ENCODE results near the gene SEPTIN10.
"Not testable (repeated sequence)": the region's sequence is repeated elsewhere in the genome, so short reads cannot be mapped to it uniquely, and the experiment has no call there.

The SEPTIN10 gene

DNA sequence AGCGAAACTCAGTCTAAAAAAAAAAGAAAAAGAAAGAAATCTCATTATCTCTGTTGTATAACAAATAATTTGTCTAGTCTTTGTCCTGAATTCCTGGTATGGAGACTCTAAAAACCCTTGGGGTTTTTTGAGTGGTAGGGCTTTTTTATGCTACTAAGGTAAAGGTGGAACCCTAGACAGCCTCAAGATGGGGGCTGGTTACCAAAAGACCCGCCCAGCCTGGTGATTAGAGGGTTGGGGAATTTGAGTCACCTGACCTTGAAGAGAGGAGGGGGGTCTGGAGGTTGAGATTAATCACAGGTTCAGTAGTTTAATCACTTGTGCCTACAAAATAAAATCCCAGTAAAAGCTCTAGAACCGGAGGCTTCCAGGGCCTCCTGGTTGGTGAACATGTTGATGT lies 18.0 kb upstream of the SEPTIN10 start:
- no peak for DNase-seq (ENCODE audit: low read depth)
- TF ChIP-seq, protein P1, sequence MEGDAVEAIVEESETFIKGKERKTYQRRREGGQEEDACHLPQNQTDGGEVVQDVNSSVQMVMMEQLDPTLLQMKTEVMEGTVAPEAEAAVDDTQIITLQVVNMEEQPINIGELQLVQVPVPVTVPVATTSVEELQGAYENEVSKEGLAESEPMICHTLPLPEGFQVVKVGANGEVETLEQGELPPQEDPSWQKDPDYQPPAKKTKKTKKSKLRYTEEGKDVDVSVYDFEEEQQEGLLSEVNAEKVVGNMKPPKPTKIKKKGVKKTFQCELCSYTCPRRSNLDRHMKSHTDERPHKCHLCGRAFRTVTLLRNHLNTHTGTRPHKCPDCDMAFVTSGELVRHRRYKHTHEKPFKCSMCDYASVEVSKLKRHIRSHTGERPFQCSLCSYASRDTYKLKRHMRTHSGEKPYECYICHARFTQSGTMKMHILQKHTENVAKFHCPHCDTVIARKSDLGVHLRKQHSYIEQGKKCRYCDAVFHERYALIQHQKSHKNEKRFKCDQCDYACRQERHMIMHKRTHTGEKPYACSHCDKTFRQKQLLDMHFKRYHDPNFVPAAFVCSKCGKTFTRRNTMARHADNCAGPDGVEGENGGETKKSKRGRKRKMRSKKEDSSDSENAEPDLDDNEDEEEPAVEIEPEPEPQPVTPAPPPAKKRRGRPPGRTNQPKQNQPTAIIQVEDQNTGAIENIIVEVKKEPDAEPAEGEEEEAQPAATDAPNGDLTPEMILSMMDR (IDR thresholded peaks at IDR 0.05; ENCODE audit: control insufficient read depth, insufficient read depth, low read depth, low read length, missing control alignments) = no peak

DNA sequence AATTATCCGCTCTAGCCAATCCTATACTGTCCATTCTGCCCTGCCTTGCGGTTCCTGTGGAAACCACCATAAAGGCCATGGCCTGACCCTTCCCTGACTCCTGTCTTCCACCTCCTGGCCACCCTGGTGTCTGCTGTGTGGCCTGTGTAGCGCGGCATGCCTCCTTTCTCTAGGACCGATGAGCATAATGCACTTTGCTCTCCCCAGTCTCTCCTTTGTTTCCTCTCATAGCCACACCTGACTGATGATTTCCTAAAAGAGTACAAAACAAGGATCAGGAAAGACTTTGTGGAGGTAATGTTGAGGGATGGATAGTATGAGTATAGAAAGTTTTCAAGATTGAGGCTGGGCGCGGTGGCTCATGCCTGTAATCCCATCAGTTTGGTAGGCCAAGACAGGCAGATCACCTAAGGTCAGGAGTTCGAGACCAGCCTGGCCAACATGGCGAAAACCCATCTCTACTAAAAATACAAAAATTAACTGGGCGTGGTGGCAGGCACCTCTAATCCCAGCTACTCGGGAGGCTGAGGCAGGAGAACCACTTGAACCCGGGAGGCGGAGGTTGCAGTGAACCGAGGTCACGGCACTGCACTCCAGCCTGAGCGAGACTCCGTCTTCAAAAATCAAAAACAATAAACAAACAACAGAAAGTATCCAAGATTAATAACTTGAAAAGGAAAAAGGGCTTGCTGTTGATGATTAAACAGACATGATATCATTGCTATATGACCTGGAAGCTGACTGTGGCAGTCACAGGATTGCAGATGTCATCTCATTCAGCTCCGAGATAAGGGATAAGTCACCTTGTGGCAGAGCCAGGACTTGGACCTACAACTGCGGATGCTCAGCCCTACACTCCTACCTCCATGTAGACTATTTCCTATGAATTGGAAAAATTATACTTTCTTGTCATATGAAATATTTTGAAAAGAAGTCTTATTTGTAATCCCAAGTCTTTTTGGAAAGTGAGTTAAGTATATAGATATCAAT lies 17.0 kb upstream of the SEPTIN10 start:
- TF ChIP-seq, protein P1 (IDR thresholded peaks at IDR 0.05; ENCODE audit: control insufficient read depth, insufficient read depth, low read depth, low read length, missing control alignments) = no peak
- no peak for DNase-seq (ENCODE audit: low read depth)
- no peak overlapping the region for H3K4me3 ChIP-seq (ENCODE audit: control insufficient read depth, low read depth, low read length)

More for the DNA sequence above, 18.0 kb upstream of the SEPTIN10 start:
- H3K4me3 ChIP-seq (ENCODE audit: control insufficient read depth, low read depth, low read length) = no peak overlapping the region

DNA sequence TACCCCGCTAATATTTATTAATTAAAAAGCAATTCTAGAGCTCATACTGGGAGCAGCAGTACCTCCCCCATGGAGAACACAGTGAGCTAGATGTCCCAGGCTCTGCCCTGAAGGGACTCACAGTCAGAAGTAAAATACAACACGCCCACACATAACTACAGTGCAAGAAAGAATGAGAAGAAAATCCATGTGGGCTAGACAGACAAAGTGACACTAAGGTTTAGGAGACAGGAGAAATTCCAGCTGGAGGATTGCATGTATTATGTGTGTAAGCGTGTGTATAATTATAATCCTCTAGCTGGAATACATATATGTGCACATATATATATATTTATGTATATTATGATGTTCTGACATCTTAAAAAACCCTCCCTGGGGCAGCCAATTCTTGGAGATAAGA lies 16.1 kb upstream of the SEPTIN10 start:
- H3K4me3 ChIP-seq (ENCODE audit: control insufficient read depth, low read depth, low read length) = no peak overlapping the region
- TF ChIP-seq, protein P1 (IDR thresholded peaks at IDR 0.05; ENCODE audit: control insufficient read depth, insufficient read depth, low read depth, low read length, missing control alignments) = no peak
- no peak for DNase-seq (ENCODE audit: low read depth)

DNA sequence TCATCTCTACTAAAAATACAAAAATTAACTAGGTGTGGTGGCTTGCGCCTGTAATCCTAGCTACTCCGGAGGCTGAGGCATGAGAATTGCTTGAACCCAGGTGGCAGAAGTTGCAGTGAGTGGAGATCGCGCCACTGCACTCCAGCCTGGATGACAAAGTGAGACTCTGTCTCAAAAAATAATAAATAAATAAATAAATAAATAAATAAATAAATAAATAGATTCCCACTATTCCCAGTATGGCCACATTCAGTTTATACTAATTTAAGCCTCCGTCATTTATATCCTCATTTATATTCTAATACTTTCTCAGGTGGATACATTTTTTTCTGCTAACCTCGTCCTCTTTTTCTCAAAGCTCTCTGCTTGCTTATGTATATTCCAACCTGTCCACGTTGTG lies 14.6 kb upstream of the SEPTIN10 start:
- not testable (repeated sequence) for DNase-seq (ENCODE audit: low read depth); H3K4me3 ChIP-seq (ENCODE audit: control insufficient read depth, low read depth, low read length)

DNA sequence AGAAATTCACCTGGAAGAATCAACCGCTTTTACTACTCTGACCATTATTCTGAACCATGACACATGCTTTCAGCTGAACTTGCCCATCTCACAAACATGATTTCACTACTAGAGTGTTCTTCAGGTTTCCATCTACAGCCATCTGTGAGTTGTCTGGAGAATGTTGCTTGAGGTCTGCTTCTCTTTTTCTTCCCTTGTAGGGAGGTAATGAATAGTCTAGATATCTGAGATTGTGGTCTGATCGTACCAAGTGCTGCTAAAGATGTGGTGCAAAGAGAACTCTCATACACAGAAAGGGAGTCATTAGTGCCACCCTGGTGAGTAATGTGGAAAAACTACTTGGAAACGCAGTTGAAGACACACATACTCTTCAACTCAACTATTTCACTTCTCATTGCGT lies 10.6 kb upstream of the SEPTIN10 start:
- no peak for DNase-seq (ENCODE audit: low read depth)
- TF ChIP-seq, protein P1 (IDR thresholded peaks at IDR 0.05; ENCODE audit: control insufficient read depth, insufficient read depth, low read depth, low read length, missing control alignments) = no peak
- H3K4me3 ChIP-seq (ENCODE audit: control insufficient read depth, low read depth, low read length) = no peak overlapping the region

DNA sequence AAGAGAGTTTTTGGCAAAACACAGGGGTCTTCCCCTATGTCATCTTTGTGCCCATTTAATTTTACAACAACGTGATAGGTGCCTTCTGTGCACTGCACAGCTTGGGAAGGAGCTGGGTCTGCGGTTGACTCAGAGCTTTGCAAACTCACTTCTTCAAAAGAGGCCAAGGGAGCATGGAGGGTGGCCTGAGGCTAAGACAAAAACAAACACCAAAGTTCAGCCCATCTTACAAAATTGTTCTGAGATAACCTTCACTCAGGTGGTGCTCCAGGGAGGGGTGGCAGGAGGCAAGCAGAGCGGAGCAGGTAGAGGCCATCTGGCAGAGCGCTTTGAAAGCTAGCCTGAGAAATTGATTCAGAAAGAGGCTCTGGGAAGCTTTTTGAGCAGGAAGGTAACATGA lies 10.2 kb upstream of the SEPTIN10 start:
- TF ChIP-seq, protein P1 (IDR thresholded peaks at IDR 0.05; ENCODE audit: control insufficient read depth, insufficient read depth, low read depth, low read length, missing control alignments) = no peak
- DNase-seq (ENCODE audit: low read depth) = no peak
- no peak overlapping the region for H3K4me3 ChIP-seq (ENCODE audit: control insufficient read depth, low read depth, low read length)

DNA sequence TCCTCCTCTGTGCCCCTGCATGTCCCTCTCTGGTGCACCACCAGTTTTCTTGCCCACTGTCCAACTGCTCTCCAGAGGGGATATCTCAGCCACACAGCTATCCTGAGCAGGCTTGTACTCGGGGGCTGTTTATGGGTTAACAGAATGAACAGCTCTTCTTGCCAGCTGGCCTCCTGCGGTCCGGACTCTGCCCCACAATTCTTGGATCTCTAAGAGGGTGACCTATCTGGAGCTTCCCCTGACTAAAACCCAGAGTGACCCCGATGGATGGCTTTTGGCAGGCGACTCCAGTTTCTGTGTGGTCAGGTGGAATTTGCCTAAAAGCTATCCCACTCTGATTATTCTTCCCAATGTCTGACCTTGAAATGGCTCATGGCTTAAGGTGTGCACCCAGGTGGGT lies 9.5 kb upstream of the SEPTIN10 start:
- TF ChIP-seq, protein P1 (IDR thresholded peaks at IDR 0.05; ENCODE audit: control insufficient read depth, insufficient read depth, low read depth, low read length, missing control alignments) = no peak
- no peak for DNase-seq (ENCODE audit: low read depth)
- H3K4me3 ChIP-seq (ENCODE audit: control insufficient read depth, low read depth, low read length) = no peak overlapping the region

Data from AG09309 (cell line).